IMR-90 (cell line): Measurements from ENCODE around the gene BCL11B. TPM values are rescaled to one million over a fixed set of nuclear protein-coding genes. Genes with fewer than 3 reads are reported as not detected.

Experiments used
- ATAC-seq: fragments of 200-7000 bp; cut with Tn5 transposase; 2 replicates; pipeline ENCODE4 v1.9.1; 2020; ENCODE audit warnings: low read depth, mild to moderate bottlenecking, moderate library complexity
- BruUV-seq: library from RNA; stranded (reverse); fragments of 400-500 nt; replicated peaks from 2 replicates; lab custom pipeline; 2021; lab: Mats Ljungman, UMichigan
- CTCF ChIA-PET: fragments of 300-600 bp; formaldehyde crosslinking; extraction: SDS; loops from one replicate; lab custom pipeline; 2021; ENCODE audit warnings: antibody characterized with exemption; lab: Yijun Ruan, JAX
- POLR2A ChIA-PET: fragments of 300-600 bp; sonication (Branson Sonifier 250); formaldehyde crosslinking; loops from one replicate; lab custom pipeline; 2022; ENCODE audit warnings: antibody characterized with exemption; ENCODE audit not compliant: unreplicated experiment; lab: Charles Lee
- DNase-seq: peaks from one replicate; pipeline ENCODE4 v3.0.0; 2013
- H2AFZ ChIP-seq: replicated peaks from 2 replicates; pipeline ENCODE3; 2013; ENCODE audit warnings: low read length, mild to moderate bottlenecking; ENCODE audit not compliant: poor library complexity
- H2AK5ac ChIP-seq: 2 replicates; pipeline ENCODE4 v1.6.1; 2013; ENCODE audit warnings: low read depth, low read length, inconsistent platforms
- H2AK9ac ChIP-seq: replicated peaks from 2 replicates; pipeline ENCODE3; 2013; ENCODE audit warnings: mild to moderate bottlenecking, low read depth, low read length, moderate library complexity; ENCODE audit not compliant: poor library complexity
- H2BK120ac ChIP-seq: 2 replicates; pipeline ENCODE4 v1.6.1; 2013; ENCODE audit warnings: low read depth, low read length, inconsistent platforms
- H2BK15ac ChIP-seq: 3 replicates; pipeline ENCODE4 v1.6.1; 2013; ENCODE audit warnings: low read depth, low read length, inconsistent platforms
- H2BK20ac ChIP-seq: 2 replicates; pipeline ENCODE4 v1.6.1; 2013; ENCODE audit warnings: low read depth, mild to moderate bottlenecking, inconsistent platforms, low read length, moderate library complexity
- H2BK5ac ChIP-seq: 2 replicates; pipeline ENCODE4 v1.6.1; 2013; ENCODE audit warnings: mild to moderate bottlenecking, low read depth, low read length, inconsistent platforms; ENCODE audit not compliant: poor library complexity, severe bottlenecking
- H3K14ac ChIP-seq: replicated peaks from 2 replicates; pipeline ENCODE4 v1.6.1; 2013; ENCODE audit warnings: low read depth, low read length, inconsistent platforms
- H3K18ac ChIP-seq: 2 replicates; pipeline ENCODE4 v1.6.1; 2013; ENCODE audit warnings: low read depth, low read length, control low read depth
- H3K23ac ChIP-seq: 2 replicates; pipeline ENCODE4 v1.6.1; 2013; ENCODE audit warnings: low read depth, low read length, inconsistent platforms
- H3K27ac ChIP-seq: 2 replicates; pipeline ENCODE4 v1.5.1; 2013; ENCODE audit warnings: mild to moderate bottlenecking, control low read depth, low read length; ENCODE audit not compliant: insufficient read depth
- H3K27me3 ChIP-seq: 2 replicates; pipeline ENCODE4 v1.6.1; 2013; ENCODE audit warnings: low read length; ENCODE audit not compliant: control insufficient read depth, insufficient read depth
- H3K36me3 ChIP-seq: 2 replicates; pipeline ENCODE4 v1.6.1; 2013; ENCODE audit warnings: low read length, mixed read lengths; ENCODE audit not compliant: control insufficient read depth, insufficient read depth
- H3K4ac ChIP-seq: 2 replicates; pipeline ENCODE4 v1.6.1; 2013; ENCODE audit warnings: low read depth, low read length, inconsistent platforms
- H3K4me1 ChIP-seq: 2 replicates; pipeline ENCODE4 v1.6.1; 2013; ENCODE audit warnings: low read length, mixed read lengths; ENCODE audit not compliant: control insufficient read depth, insufficient read depth
- H3K4me2 ChIP-seq: 2 replicates; pipeline ENCODE4 v1.6.1; 2013; ENCODE audit warnings: low read depth, mild to moderate bottlenecking, control low read depth, low read length, moderate library complexity
- H3K4me3 ChIP-seq: 2 replicates; pipeline ENCODE4 v1.5.1; 2013; ENCODE audit warnings: low read depth, mild to moderate bottlenecking, control low read depth, low read length, moderate library complexity; ENCODE audit not compliant: insufficient read depth
- H3K56ac ChIP-seq: 2 replicates; pipeline ENCODE4 v1.6.1; 2013; ENCODE audit warnings: low read length, inconsistent platforms; ENCODE audit not compliant: insufficient read depth; ENCODE audit errors: extremely low read depth
- H3K79me1 ChIP-seq, 2 experiments: 2 replicates each; pipeline ENCODE4 v1.6.1; 2013; ENCODE audit warnings: low read length in 2 of 2, inconsistent platforms in 1 of 2, low read depth in 1 of 2
- H3K9ac ChIP-seq: 2 replicates; pipeline ENCODE4 v1.6.1; 2013; ENCODE audit warnings: low read depth, low read length, control low read depth
- H3K9me1 ChIP-seq: 2 replicates; pipeline ENCODE4 v1.6.1; 2013; ENCODE audit warnings: low read length, inconsistent platforms; ENCODE audit not compliant: insufficient read depth
- H3K9me3 ChIP-seq: 2 replicates; pipeline ENCODE4 v1.6.1; 2013; ENCODE audit warnings: low read length; ENCODE audit not compliant: control insufficient read depth, insufficient read depth
- H4K20me1 ChIP-seq: 2 replicates; pipeline ENCODE4 v1.6.1; 2013; ENCODE audit warnings: low read length, inconsistent platforms; ENCODE audit not compliant: insufficient read depth
- H4K5ac ChIP-seq: 2 replicates; pipeline ENCODE4 v1.6.1; 2013; ENCODE audit warnings: mild to moderate bottlenecking, low read depth, low read length, control low read depth
- H4K8ac ChIP-seq, 2 experiments: 2 replicates each; pipeline ENCODE4 v1.6.1; 2013; ENCODE audit warnings: low read depth in 2 of 2, low read length in 2 of 2, control low read depth in 1 of 2, inconsistent platforms in 1 of 2
- H4K91ac ChIP-seq: 2 replicates; pipeline ENCODE4 v1.6.1; 2013; ENCODE audit warnings: low read depth, low read length, inconsistent platforms; ENCODE audit not compliant: insufficient read depth
- BHLHE40 ChIP-seq: fragments of 150-350 bp; IDR thresholded peaks from 2 replicates; pipeline ENCODE4 v1.6.1; 2016; ENCODE audit warnings: mild to moderate bottlenecking, low read depth, low read length
- CEBPB ChIP-seq: IDR thresholded peaks from 2 replicates; pipeline ENCODE4 v1.6.1; 2012; ENCODE audit warnings: low read depth, low read length, improper control_type of control experiment
- CHD1 ChIP-seq: IDR thresholded peaks from 2 replicates; pipeline ENCODE4 v1.6.1; 2012; ENCODE audit warnings: low read depth, low read length, improper control_type of control experiment
- CTCF ChIP-seq: conservative IDR thresholded peaks from 2 replicates; pipeline ENCODE4 v1.5.1; 2012; ENCODE audit warnings: mild to moderate bottlenecking, low read depth, low read length, improper control_type of control experiment
- FOS ChIP-seq: fragments of 150-350 bp; IDR thresholded peaks from 2 replicates; pipeline ENCODE4 v1.6.1; 2016; ENCODE audit warnings: low read depth, low read length
- MAFK ChIP-seq: IDR thresholded peaks from 2 replicates; pipeline ENCODE4 v1.6.1; 2012; ENCODE audit warnings: low read depth, low read length, improper control_type of control experiment
- MAZ ChIP-seq: IDR thresholded peaks from 2 replicates; pipeline ENCODE4 v1.6.1; 2012; ENCODE audit warnings: low read depth, mild to moderate bottlenecking, low read length, improper control_type of control experiment, moderate library complexity, borderline replicate concordance
- MXI1 ChIP-seq: IDR thresholded peaks from 2 replicates; pipeline ENCODE4 v1.6.1; 2012; ENCODE audit warnings: low read depth, mild to moderate bottlenecking, low read length, moderate library complexity, borderline replicate concordance
- NFE2L2 ChIP-seq: fragments of 150-350 bp; IDR thresholded peaks from 2 replicates; pipeline ENCODE4 v1.6.1; 2016; ENCODE audit warnings: low read depth, mild to moderate bottlenecking, low read length
- POLR2A ChIP-seq: IDR thresholded peaks from 2 replicates; pipeline ENCODE4 v1.6.1; 2012; ENCODE audit warnings: mild to moderate bottlenecking, low read depth, low read length
- RAD21 ChIP-seq: IDR thresholded peaks from 2 replicates; pipeline ENCODE4 v1.6.1; 2012; ENCODE audit warnings: low read length, improper control_type of control experiment
- RCOR1 ChIP-seq: IDR thresholded peaks from 2 replicates; pipeline ENCODE4 v1.6.1; 2012; ENCODE audit warnings: mild to moderate bottlenecking, low read length, improper control_type of control experiment; ENCODE audit not compliant: insufficient replicate concordance
- RFX5 ChIP-seq: IDR thresholded peaks from 2 replicates; pipeline ENCODE4 v1.8.0; 2012; ENCODE audit warnings: low read depth, mild to moderate bottlenecking, low read length, moderate library complexity
- SMC3 ChIP-seq: fragments of 150-350 bp; IDR thresholded peaks from 2 replicates; pipeline ENCODE4 v1.6.1; 2016; ENCODE audit warnings: low read depth, mild to moderate bottlenecking, antibody characterized with exemption, low read length, moderate library complexity
- USF2 ChIP-seq: fragments of 150-350 bp; IDR thresholded peaks from 2 replicates; pipeline ENCODE4 v1.6.1; 2017; ENCODE audit warnings: mild to moderate bottlenecking, antibody characterized with exemption, low read length, low read depth
- WGBS, 2 experiments: methylation state at CpG; one replicate each; pipeline versions ENCODE4 v1.1.5 to v1.1.7; 2013; ENCODE audit warnings: missing lambda C conversion rate in 2 of 2; ENCODE audit not compliant: insufficient read length in 1 of 2; ENCODE audit errors: extremely low coverage in 2 of 2; 5-methylcytosine and 5-hydroxymethylcytosine counted together
- dilution Hi-C: fragments of 300-500 bp; cut with HindIII; formaldehyde crosslinking; loops from one replicate; pipeline ENCODE4 v1.14.3; 2018; ENCODE audit warnings: low sequenced_read_pairs; ENCODE audit not compliant: unreplicated experiment
- in situ Hi-C: fragments of 300-500 bp; cut with MboI; formaldehyde crosslinking; loops from 3 replicates; pipeline ENCODE4 v1.14.3; 2019; ENCODE audit warnings: low sequenced_read_pairs, inconsistent platforms, mixed read lengths
- intact Hi-C: fragments of 100-400 bp; cut with micrococcal nuclease; formaldehyde crosslinking; loops from 2 replicates; pipeline ENCODE4 v1.10.0; 2022
- polyA plus RNA-seq, 3 experiments: library from polyadenylated mRNA; depleted of rRNA; stranded (reverse); fragments of >200 nt; gene quantifications; 2 replicates each; pipeline ENCODE4 v1.2.3, GENCODE V29; 2012; ENCODE audit warnings: low replicate concordance in 1 of 3
- total RNA-seq: library from RNA; depleted of rRNA; stranded (reverse); fragments of >200 nt; gene quantifications from 2 replicates; pipeline ENCODE4 v1.2.3, GENCODE V29; 2012
- TF ChIP-seq, protein P1 (sequence below): fragments of 150-350 bp; IDR thresholded peaks from 2 replicates; pipeline ENCODE4 v1.6.1; 2016; ENCODE audit warnings: low read depth, mild to moderate bottlenecking, low read length, moderate library complexity, borderline replicate concordance

The BCL11B gene
- total and polyA plus RNA-seq, 2 of the 4 experiments (the other 2 are of a cell fraction): under 0.01 TPM; not detected in 1

- ChIA-PET CTCF (interaction anchor here (0.7 kb wide), 1 partner anchor 23 kb away, joined by 3 read pairs; no protein-coding TSS in a partner anchor), POLR2A (no interaction called here)
- Histone ChIP-seq H2BK120ac (no peak overlapping the region), H2AK9ac (no peak overlapping the region), H3K18ac (no peak overlapping the region), H3K4me1 (no peaks in the 10 kb centered on the region), H4K8ac (no peak overlapping the region), H3K56ac (no peak overlapping the region), H3K36me3 (no peaks in the 10 kb centered on the region), H3K9ac (no peak overlapping the region), H2BK15ac (no peak overlapping the region), H2BK5ac (no peak overlapping the region), H3K4ac (no peak overlapping the region), H4K91ac (no peak overlapping the region), H2BK20ac (no peak overlapping the region), H3K79me1 (no peaks in the 10 kb centered on the region), H4K20me1 (no peaks in the 10 kb centered on the region), H3K23ac (no peak overlapping the region), H3K4me2 (no peak overlapping the region), H2AFZ (no peak overlapping the region), H3K27me3 (no peaks in the 10 kb centered on the region), H2AK5ac (no peak overlapping the region), H3K14ac (no peak overlapping the region), H3K4me3 (no peak overlapping the region), H3K9me1 (no peaks in the 10 kb centered on the region), H4K5ac (no peak overlapping the region), H3K9me3 (peaks cover 42% of the 10 kb centered on the region), H3K27ac (no peak overlapping the region)
- no peak for DNase-seq
- intact Hi-C loops (no loop called here), dilution Hi-C loops (no loop called here), in situ Hi-C loops (no loop called here)
- ATAC-seq: no peak
- WGBS, 2 experiments: 80% methylated on average over 2 of the region's 12 CpGs; no CpG with 5 or more reads in 1 of the 2 experiments
- BruUV-seq: no TSS peak
- TF ChIP-seq, protein P1, sequence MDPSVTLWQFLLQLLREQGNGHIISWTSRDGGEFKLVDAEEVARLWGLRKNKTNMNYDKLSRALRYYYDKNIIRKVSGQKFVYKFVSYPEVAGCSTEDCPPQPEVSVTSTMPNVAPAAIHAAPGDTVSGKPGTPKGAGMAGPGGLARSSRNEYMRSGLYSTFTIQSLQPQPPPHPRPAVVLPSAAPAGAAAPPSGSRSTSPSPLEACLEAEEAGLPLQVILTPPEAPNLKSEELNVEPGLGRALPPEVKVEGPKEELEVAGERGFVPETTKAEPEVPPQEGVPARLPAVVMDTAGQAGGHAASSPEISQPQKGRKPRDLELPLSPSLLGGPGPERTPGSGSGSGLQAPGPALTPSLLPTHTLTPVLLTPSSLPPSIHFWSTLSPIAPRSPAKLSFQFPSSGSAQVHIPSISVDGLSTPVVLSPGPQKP: no peak
- no peak for TF ChIP-seq CEBPB
- TF ChIP-seq CTCF: no peak
- TF ChIP-seq MXI1: no peak
- no peak for TF ChIP-seq USF2
- no peak for TF ChIP-seq NFE2L2
- no peak for TF ChIP-seq FOS
- no peak for TF ChIP-seq MAZ
- no peak for TF ChIP-seq RCOR1
- TF ChIP-seq RFX5: no peak
- TF ChIP-seq CHD1: no peak
- TF ChIP-seq SMC3: no peak
- no peak for TF ChIP-seq RAD21
- TF ChIP-seq BHLHE40: no peak
- no peak for TF ChIP-seq MAFK
- TF ChIP-seq POLR2A: no peak
Measured at GRCh38 chr14:99183311-99183710, 88.7 kb downstream of the BCL11B start.
